ENCODE measurements around the gene RSU1.

The RSU1 gene

GRCh38 chr10:16653224-16653623 is 164.0 kb downstream of the RSU1 start:
- DNase-seq = no peak

DNA sequence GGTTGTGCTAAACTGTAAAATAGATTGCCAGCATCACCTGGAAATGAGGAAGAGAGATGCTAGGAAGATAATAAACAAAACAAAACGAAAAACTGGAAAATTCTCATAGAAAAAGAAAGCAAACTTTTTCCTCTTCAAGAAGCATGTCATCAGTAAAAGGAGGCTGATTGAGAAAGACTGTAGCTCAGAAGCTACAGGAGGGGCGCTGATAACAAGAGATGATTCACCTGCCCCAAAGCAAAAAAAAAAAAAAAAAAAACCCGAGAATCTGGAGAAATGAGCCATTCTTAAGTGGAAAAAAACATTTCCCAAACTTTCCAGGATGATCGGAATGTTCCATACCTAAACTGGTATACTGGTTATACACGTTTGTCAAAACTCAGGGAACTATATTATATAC is 165.1 kb downstream of the RSU1 start:
- DNase-seq = no peak

DNA sequence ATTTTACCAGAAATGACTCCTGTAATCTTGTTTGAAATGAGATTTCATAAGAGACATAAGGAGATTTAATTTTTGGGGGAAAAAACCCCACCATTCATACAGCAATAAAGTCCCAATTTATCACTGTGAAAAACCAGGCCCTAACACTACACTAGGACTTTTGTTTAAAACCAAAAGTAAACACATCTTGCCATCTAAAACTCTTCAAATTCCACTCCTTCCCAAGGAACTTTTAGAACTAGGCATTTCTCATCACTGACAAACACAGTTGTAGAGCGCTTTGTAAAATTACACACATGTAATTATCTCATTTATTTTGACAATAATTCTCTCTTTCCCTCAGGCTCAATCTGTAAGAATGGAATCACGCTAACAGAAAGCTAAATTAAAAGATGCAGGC is 167.5 kb downstream of the RSU1 start:
- DNase-seq = no peak

- DNase-seq = no peak
Observed at GRCh38 chr10:16648366-16648765, 168.9 kb downstream of the RSU1 start.

DNA sequence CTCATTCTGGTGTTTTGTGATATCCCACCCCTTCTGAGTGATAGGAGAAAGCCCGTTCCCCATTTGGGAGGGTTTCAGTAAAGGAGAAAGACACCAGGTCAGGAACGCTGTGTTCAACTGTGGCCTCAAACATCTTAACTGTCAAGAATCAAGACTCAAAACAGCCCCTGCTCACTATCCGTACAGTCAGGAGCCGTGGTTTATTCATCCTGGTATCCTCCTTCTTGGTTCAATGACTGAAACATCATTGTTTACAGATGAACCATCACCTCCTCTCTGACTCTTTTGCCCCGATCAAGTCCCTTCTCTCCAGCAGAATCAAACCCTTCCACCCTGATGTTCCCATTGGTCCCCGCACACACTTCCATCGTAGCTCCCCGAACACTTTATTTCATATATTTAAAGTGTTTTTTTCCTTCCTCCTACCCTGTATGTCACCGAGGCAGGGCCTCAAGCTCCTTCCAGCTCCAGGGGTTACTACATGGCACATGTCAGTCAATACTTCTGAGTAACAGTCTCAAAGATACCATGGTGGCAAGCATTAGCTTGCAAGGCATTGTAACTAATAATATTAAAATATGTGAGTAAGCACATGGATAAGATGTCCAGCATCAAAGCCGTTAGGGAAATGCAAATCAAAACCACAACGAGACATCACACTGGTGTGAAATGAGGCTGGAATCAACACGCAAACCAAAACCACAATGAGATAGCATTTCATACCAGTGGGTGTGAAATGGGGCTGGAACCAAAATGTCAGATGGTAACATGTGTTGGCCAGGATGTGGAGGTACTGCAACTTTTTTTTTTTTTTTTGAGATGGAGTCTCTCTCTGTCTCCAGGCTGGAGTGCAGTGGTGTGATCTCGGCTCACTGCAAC is 170.8 kb downstream of the RSU1 start:
- DNase-seq = no peak

DNA sequence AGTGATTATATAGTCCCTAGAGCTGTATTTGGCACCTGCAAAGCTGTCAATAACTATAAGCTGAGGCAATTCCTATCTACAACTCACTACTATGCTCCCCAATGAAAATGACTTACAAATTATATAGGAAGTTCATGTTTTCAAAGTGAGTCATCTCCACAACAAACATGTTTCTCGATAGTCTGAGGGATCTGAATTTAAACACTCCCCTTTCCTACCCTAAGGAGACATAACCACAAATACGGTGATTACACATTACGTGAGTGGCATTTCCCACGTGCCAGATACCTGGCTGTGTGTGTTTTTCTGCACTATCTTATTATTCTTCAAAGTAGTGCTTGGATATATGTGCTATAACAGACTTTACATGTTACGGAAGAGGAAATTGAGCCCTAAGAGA is 173.1 kb downstream of the RSU1 start:
- no peak for DNase-seq

- DNase-seq = no peak
Observed at GRCh38 chr10:16643502-16643901, 173.7 kb downstream of the RSU1 start.

- DNase-seq = no peak
Observed at GRCh38 chr10:16640153-16640552, 177.1 kb downstream of the RSU1 start.

DNA sequence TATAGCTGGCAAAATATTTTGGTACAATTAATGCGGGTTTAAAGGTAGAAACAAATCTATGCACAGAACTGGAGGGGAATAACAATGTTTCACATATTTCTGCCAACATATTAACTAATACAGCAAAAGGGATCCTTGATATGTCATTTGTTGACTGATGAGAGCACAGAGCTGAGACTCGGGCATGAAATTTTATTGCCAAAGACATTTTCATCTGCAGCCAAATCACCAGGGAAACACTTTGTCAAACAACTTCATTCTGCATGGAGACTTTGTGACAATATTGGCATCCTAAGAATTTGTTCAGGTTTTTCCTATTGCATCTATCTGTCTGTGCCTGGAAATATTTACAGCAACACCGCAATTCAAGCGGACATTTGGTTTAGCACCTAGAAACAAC is 177.8 kb downstream of the RSU1 start:
- DNase-seq = no peak

DNA sequence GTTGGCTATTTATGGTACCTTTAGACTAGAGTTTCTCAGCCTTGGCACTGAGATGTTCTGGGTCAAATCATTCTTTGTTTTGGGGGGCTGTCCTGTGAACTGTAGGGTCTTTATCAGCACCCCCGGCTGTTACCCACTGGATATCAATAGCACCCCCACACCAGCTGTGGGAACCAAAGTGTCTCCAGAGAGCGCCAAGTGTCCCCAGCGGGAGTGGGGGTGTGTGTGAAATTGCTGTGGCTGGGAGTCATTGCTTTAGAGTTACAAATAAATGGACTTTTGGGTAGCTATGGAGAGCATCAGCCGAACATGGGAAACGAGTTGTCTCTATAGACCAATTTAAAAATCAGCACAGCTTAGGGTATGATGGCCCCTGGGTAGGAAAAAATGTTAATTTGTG is 184.2 kb downstream of the RSU1 start:
- DNase-seq = no peak

DNA sequence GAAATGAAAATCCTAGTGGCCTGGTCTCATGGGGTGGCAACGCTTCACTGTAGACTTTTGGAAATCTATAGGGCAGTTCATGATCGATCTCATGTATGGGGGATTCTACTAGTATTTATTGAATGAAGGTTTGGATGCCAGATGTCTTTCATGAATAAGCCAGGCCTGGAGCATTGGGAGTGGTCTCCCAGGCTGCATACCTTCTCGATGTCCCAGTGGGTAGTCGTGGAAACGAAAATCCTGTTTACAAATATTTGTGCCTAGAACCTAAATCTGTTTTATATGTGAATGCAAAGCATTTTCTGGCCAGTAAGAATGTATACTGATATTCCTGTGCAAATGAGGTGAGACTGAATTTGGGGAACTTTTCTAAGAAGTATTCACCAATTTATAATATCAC is 190.5 kb downstream of the RSU1 start:
- DNase-seq = no peak

GRCh38 chr10:16612981-16613355 is 204.3 kb downstream of the RSU1 start:
- no peak for DNase-seq

DNA sequence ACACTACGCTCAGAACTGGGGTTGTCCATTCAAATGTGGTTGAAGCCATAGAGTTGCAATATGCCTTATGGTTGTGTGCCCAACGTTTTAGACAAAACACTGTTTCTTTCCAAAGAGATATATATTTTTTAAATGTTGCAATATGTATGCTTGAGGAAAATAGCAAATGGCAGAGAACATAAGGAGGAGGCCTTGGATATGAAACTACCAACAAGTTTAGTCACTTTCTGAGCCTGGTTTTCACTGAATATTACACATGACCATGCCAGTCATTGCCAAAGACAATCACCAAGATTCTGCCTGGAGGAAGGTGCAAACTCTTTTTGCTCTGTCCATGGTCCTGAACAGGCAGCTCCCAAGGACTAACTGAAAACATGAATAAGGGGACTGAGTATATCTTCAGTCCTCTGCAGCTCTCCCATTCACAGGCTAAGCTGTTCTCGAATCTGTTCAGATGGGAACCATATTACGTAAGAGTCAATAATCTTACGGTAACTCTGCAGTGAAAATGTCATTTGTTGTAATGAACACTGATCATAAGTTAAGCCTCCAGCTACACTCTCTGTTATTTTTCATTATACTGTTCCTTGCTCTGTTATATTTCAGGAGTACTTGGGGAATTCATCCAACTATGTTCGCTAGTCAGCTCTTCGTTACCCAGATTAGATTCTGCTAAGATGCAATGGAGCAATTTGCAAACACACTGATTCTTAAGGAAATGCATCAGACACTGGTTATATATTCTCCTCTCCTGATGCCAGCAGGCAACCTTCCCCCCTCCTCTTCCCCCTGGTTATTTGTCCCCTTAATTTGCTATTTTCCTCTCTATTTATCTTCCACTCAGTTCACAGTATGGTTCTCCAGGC is 204.9 kb downstream of the RSU1 start:
- no peak for DNase-seq

GRCh38 chr10:16611037-16611436 is 206.2 kb downstream of the RSU1 start:
- DNase-seq = no peak

DNA sequence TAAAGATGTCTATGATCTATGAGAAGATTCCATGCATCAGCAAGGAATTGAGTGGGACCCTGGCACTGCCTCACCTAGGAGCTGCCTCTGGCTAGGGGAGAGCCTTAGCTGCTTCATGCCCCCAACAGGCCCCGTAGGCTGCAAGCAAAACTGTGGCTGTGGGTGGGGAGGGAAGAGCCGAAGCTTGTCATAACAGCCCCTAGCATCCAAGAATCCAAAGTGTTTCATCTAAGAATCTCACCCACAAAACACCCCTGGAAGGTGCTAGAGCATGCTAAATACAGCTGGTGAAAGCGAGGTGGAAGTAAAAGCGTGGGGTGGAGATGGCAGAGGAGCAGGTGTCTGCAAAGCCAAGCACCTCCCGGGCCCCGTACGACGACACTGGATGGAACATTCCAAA is 208.0 kb downstream of the RSU1 start:
- DNase-seq = no peak

DNA sequence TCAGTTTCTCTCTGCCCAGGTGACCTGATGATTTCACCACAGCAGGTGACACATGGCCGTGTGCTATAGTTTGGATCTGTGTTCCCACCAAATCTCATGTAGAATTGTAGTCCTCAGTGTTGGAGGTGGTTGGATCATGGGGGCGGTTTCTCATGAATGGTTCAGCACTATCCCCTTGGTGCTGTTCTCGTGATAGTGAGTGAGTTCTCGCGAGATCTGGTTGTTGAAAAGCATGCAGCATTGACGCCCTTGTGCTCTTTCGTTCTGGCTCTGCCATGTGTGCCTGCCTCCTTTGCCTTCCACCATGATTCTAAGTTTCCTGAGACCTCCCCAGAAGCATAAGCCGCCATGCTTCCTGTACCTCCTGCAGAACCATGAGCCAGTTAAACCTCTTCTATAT is 210.3 kb downstream of the RSU1 start:
- DNase-seq = no peak

DNA sequence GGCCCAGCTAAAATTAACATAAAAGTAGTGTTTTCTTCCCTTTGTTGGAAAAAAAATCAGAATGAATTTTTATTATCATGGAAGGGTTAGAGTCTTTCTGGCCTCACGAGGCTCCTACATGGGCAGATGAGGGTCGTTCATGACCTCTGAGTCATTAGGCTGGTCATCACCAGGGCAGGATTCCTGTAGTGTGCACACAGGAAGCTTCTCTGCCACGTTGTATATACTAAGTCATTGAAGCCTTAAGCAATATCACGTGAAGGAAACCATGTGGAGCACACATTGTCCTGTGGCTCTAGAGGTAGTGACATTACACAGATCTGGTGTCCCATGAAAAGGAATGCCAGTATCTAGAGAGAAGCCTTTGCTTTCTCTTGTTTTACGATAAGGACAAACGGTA is 210.8 kb downstream of the RSU1 start:
- DNase-seq = no peak

DNA sequence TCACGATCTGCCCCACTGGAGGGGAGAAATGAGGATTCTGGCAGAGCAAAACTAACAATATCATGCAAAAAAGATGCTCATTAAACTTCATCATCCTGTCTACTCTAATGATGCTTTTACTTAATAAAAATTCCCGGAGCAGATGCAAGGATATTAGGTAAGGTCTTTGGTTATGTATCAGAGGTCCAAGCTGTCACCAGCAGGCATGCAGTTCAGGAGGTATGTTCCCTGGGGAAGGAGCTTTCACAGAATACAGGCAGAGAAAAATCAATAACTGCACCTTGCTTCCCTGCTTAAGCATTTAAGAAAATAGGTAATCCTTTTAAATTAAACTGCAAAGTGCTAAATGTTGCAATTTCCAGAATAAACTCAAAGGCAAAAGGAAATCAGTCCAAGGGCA is 213.9 kb downstream of the RSU1 start:
- no peak for DNase-seq

GRCh38 chr10:16602104-16602775 is 215.0 kb downstream of the RSU1 start:
- DNase-seq = no peak

GRCh38 chr10:16599662-16600061 is 217.6 kb downstream of the RSU1 start:
- no peak for DNase-seq

DNA sequence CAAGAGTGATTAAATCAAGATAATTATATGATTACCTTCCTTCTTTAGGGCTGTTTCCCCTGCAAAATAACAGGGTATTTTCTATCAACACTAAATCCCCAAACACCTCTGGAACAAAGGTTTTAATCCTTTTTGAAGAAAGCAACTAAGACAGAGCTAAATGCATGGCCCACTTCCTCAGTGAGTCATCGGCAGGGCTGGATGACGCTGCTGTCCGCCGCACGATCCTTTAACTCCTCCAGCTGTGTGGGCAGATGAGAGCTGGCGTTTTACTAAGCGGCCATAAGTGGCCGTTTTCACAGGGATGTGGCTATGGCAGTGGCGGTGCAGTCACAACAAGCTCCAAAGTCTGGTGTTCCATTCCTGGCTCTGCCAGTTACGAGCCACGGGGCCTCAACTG is 219.6 kb downstream of the RSU1 start:
- no peak for DNase-seq

- no peak for DNase-seq
Observed at GRCh38 chr10:16592378-16592777, 224.8 kb downstream of the RSU1 start.

- DNase-seq = no peak
Observed at GRCh38 chr10:16586358-16587138, 230.7 kb downstream of the RSU1 start.

All from CD4-positive, alpha-beta T cell treated with Interleukin-15 for 1 hour (primary cell).